Mesenchymal stem cell (in vitro differentiated cells and primary cell): ENCODE data around the gene CLDN6. TPM values are rescaled to one million over a fixed set of nuclear protein-coding genes. Genes with fewer than 3 reads are reported as not detected.

Source experiments
- DNase-seq: peaks from one replicate; pipeline ENCODE4 v3.0.0-alpha.2; 2013
- H2AFZ ChIP-seq: one replicate; pipeline ENCODE4 v1.6.1; 2013; ENCODE audit warnings: low read depth, mild to moderate bottlenecking, control low read depth, inconsistent platforms, low read length, moderate library complexity
- H2AK5ac ChIP-seq: 2 replicates; pipeline ENCODE4 v1.6.1; 2013; ENCODE audit warnings: low read length, moderate library complexity, mild to moderate bottlenecking, inconsistent platforms; ENCODE audit not compliant: severe bottlenecking
- H2BK120ac ChIP-seq: one replicate; pipeline ENCODE4 v1.6.1; 2013; ENCODE audit warnings: low read depth, mild to moderate bottlenecking, inconsistent platforms, low read length, moderate library complexity
- H2BK12ac ChIP-seq, 2 experiments: one replicate each; pipeline ENCODE4 v1.6.1; 2013; ENCODE audit warnings: inconsistent platforms in 2 of 2, low read length in 2 of 2, mild to moderate bottlenecking in 2 of 2, moderate library complexity in 2 of 2, control low read depth in 1 of 2
- H2BK15ac ChIP-seq: one replicate; pipeline ENCODE4 v1.6.1; 2013; ENCODE audit warnings: mild to moderate bottlenecking, low read depth, inconsistent platforms; ENCODE audit not compliant: poor library complexity, severe bottlenecking
- H2BK5ac ChIP-seq: 2 replicates; pipeline ENCODE4 v1.6.1; 2013; ENCODE audit warnings: low read depth, mild to moderate bottlenecking, low read length, control low read depth, inconsistent platforms; ENCODE audit not compliant: poor library complexity, severe bottlenecking
- H3K14ac ChIP-seq, 2 experiments: one replicate each; pipeline ENCODE4 v1.6.1; 2013; ENCODE audit warnings: inconsistent platforms in 2 of 2, low read length in 2 of 2, control low read depth in 1 of 2, mild to moderate bottlenecking in 1 of 2, moderate library complexity in 1 of 2
- H3K18ac ChIP-seq, 2 experiments: one replicate each; pipeline ENCODE4 v1.6.1; 2013; ENCODE audit warnings: inconsistent platforms in 2 of 2, low read length in 2 of 2, control low read depth in 1 of 2, low read depth in 1 of 2, mild to moderate bottlenecking in 1 of 2
- H3K23ac ChIP-seq, 2 experiments: one replicate each; pipeline ENCODE4 v1.6.1; 2013; ENCODE audit warnings: inconsistent platforms in 2 of 2, low read length in 2 of 2, mild to moderate bottlenecking in 2 of 2, moderate library complexity in 2 of 2, control low read depth in 1 of 2
- H3K27ac ChIP-seq: 2 replicates; pipeline ENCODE4 v1.5.1; 2013; ENCODE audit warnings: mild to moderate bottlenecking, moderate library complexity, low read length, control low read depth, inconsistent platforms; ENCODE audit not compliant: poor library complexity, severe bottlenecking
- H3K27me3 ChIP-seq, 2 experiments: 2 replicates each; pipeline versions ENCODE4 v1.6.1 to v1.7.0; 2013; ENCODE audit warnings: low read length in 2 of 2, mild to moderate bottlenecking in 2 of 2, moderate library complexity in 2 of 2, control low read depth in 1 of 2, inconsistent platforms in 1 of 2; ENCODE audit not compliant: control insufficient read depth in 1 of 2, insufficient read depth in 1 of 2
- H3K36me3 ChIP-seq, 2 experiments: 2 replicates each; pipeline versions ENCODE4 v1.6.1 to v1.7.0; 2013; ENCODE audit warnings: low read length in 2 of 2, control low read depth in 1 of 2, inconsistent platforms in 1 of 2, low read depth in 1 of 2, mild to moderate bottlenecking in 1 of 2; ENCODE audit not compliant: insufficient read depth in 2 of 2, control insufficient read depth in 1 of 2
- H3K4ac ChIP-seq, 2 experiments: one replicate each; pipeline ENCODE4 v1.6.1; 2013; ENCODE audit warnings: inconsistent platforms in 2 of 2, low read length in 2 of 2, mild to moderate bottlenecking in 2 of 2, moderate library complexity in 2 of 2, control low read depth in 1 of 2, low read depth in 1 of 2
- H3K4me1 ChIP-seq: 2 replicates; pipeline ENCODE4 v1.6.1; 2013; ENCODE audit warnings: low read depth, low read length, control low read depth; ENCODE audit not compliant: control insufficient read depth, insufficient read depth
- H3K4me2 ChIP-seq: 2 replicates; pipeline ENCODE4 v1.6.1; 2013; ENCODE audit warnings: low read length, mild to moderate bottlenecking, inconsistent platforms; ENCODE audit not compliant: poor library complexity, severe bottlenecking
- H3K4me3 ChIP-seq, 2 experiments: 2 replicates each; pipeline versions ENCODE4 v1.5.1 to v1.7.0; 2013; ENCODE audit warnings: low read length in 2 of 2, mild to moderate bottlenecking in 2 of 2, control low read depth in 1 of 2, low read depth in 1 of 2; ENCODE audit not compliant: insufficient read depth in 1 of 2
- H3K79me1 ChIP-seq: replicated peaks from 2 replicates; pipeline ENCODE4 v1.6.1; 2013; ENCODE audit warnings: mild to moderate bottlenecking, control low read depth, low read length, inconsistent platforms; ENCODE audit not compliant: poor library complexity, severe bottlenecking
- H3K9ac ChIP-seq: 2 replicates; pipeline ENCODE4 v1.7.0; 2013; ENCODE audit warnings: mild to moderate bottlenecking, low read length, moderate library complexity
- H3K9me3 ChIP-seq: 2 replicates; pipeline ENCODE4 v1.7.0; 2013; ENCODE audit warnings: mild to moderate bottlenecking, low read length; ENCODE audit not compliant: control insufficient read depth
- H4K8ac ChIP-seq: one replicate; pipeline ENCODE4 v1.6.1; 2013; ENCODE audit warnings: inconsistent platforms, mild to moderate bottlenecking, low read length, moderate library complexity
- H4K91ac ChIP-seq: one replicate; pipeline ENCODE4 v1.6.1; 2013; ENCODE audit warnings: mild to moderate bottlenecking, low read length, inconsistent platforms
- WGBS: methylation state at CpG from one replicate; pipeline ENCODE4 v1.1.7; 2013; ENCODE audit warnings: mixed read lengths; 5-methylcytosine and 5-hydroxymethylcytosine counted together
- polyA plus RNA-seq, 2 experiments: library from polyadenylated mRNA; stranded (reverse); fragments of 200-250 nt; gene quantifications; one replicate each; pipeline ENCODE4 v1.2.3, GENCODE V29; 2013

The CLDN6 gene
- polyA plus RNA-seq (2013, experiment 1 of 2): 0.04 TPM
- polyA plus RNA-seq (2013, experiment 2 of 2): 0.14 TPM

GRCh38 chr16:3017794-3018506, at the start of gene CLDN6:
Gene CLDN6, minus strand, starts transcription at chr16:3018183. Its CDS starts 2,162 bp downstream, at chr16:3016021.
- Histone ChIP-seq H2BK120ac (no peak within 1 kb of the TSS), H3K36me3 (peaks cover 0 to 16% of the 10 kb centered on the region in 2 experiments), H3K14ac (peak within 1 kb of the TSS in 1 of 2 experiments; percentile 33), H3K9me3 (no peaks in the 10 kb centered on the region), H2BK5ac (no peak within 1 kb of the TSS), H3K27me3 (peaks cover 21 to 40% of the 10 kb centered on the region in 2 experiments), H2AFZ (no peak within 1 kb of the TSS), H2AK5ac (peak within 1 kb of the TSS; percentile 49), H2BK12ac (peak within 1 kb of the TSS in 1 of 2 experiments; percentile 32), H3K23ac (no peak within 1 kb of the TSS), H3K4me3 (no peak within 1 kb of the TSS), H3K4me2 (peak within 1 kb of the TSS; percentile 61), H2BK15ac (no peak within 1 kb of the TSS), H3K27ac (no peak within 1 kb of the TSS), H4K8ac (no peak within 1 kb of the TSS), H3K18ac (no peak within 1 kb of the TSS), H4K91ac (no peak within 1 kb of the TSS), H3K4ac (no peak within 1 kb of the TSS), H3K79me1 (peaks cover 2% of the 10 kb centered on the region), H3K9ac (no peak within 1 kb of the TSS), H3K4me1 (peaks cover 26% of the 10 kb centered on the region)
- 4% methylated on average over 34 of the region's 52 CpGs for WGBS
- DNase-seq: no peak

- no peak overlapping the region for H2BK15ac ChIP-seq
- no peak overlapping the region for H4K8ac ChIP-seq
- H3K14ac ChIP-seq: no peak overlapping the region
- no peak overlapping the region for H3K23ac ChIP-seq
- H2BK12ac ChIP-seq: peak overlapping the region in 1 of 2 experiments; percentile 37
- peaks cover 7% of the 10 kb centered on the region for H3K79me1 ChIP-seq
- H3K4me3 ChIP-seq: peak overlapping the region in 1 of 2 experiments; percentile 27
- peak overlapping the region; percentile 29 for H3K4me2 ChIP-seq
- H4K91ac ChIP-seq: no peak overlapping the region
- no peak overlapping the region for H3K4ac ChIP-seq
- peak overlapping the region; percentile 6 for H2AK5ac ChIP-seq
- no peak overlapping the region for H2BK120ac ChIP-seq
- peaks cover 0 to 26% of the 10 kb centered on the region in 2 experiments for H3K36me3 ChIP-seq
- H3K27me3 ChIP-seq: peaks cover 0 to 24% of the 10 kb centered on the region in 2 experiments
- no peak overlapping the region for H3K9ac ChIP-seq
- 98% methylated on average over 6 of the region's 7 CpGs for WGBS
- no peak for DNase-seq
- H2AFZ ChIP-seq: no peak overlapping the region
- peaks cover 26% of the 10 kb centered on the region for H3K4me1 ChIP-seq
- H3K27ac ChIP-seq: no peak overlapping the region
- H3K9me3 ChIP-seq: no peaks in the 10 kb centered on the region
- no peak overlapping the region for H3K18ac ChIP-seq
- no peak overlapping the region for H2BK5ac ChIP-seq
Observed at GRCh38 chr16:3066440-3066748, 48.4 kb upstream of the CLDN6 start.

- peaks cover 0 to 20% of the 10 kb centered on the region in 2 experiments for H3K27me3 ChIP-seq
- DNase-seq: no peak
- H2BK12ac ChIP-seq: peak overlapping the region in 1 of 2 experiments; percentile 37
- no peak overlapping the region for H3K18ac ChIP-seq
- peak overlapping the region; percentile 65 for H3K9ac ChIP-seq
- H2BK15ac ChIP-seq: no peak overlapping the region
- H3K14ac ChIP-seq: no peak overlapping the region
- no peak overlapping the region for H3K4ac ChIP-seq
- no peak overlapping the region for H2BK5ac ChIP-seq
- peaks cover 0 to 26% of the 10 kb centered on the region in 2 experiments for H3K36me3 ChIP-seq
- no peak overlapping the region for H2AFZ ChIP-seq
- H2AK5ac ChIP-seq: peak overlapping the region; percentile 23
- no peak overlapping the region for H2BK120ac ChIP-seq
- H3K4me1 ChIP-seq: peaks cover 26% of the 10 kb centered on the region
- peaks cover 7% of the 10 kb centered on the region for H3K79me1 ChIP-seq
- no peak overlapping the region for H4K8ac ChIP-seq
- H3K23ac ChIP-seq: no peak overlapping the region
- H3K27ac ChIP-seq: no peak overlapping the region
- no peaks in the 10 kb centered on the region for H3K9me3 ChIP-seq
- H4K91ac ChIP-seq: no peak overlapping the region
- peak overlapping the region; percentile 24 to 42 for H3K4me3 ChIP-seq
- 93% methylated on average over 24 of the region's 26 CpGs for WGBS
- peak overlapping the region; percentile 29 for H3K4me2 ChIP-seq
Observed at GRCh38 chr16:3065742-3066439, 47.9 kb upstream of the CLDN6 start.
